GM19023 (cell line): ENCODE results near the gene GABRG3.

Experiments used
- ATAC-seq: cut with Tn5 transposase; IDR thresholded peaks from one replicate; pipeline ENCODE4 v1.9.1; 2021; ENCODE audit warnings: mild to moderate bottlenecking, moderate library complexity; ENCODE audit not compliant: unreplicated experiment

Gene GABRG3

DNA sequence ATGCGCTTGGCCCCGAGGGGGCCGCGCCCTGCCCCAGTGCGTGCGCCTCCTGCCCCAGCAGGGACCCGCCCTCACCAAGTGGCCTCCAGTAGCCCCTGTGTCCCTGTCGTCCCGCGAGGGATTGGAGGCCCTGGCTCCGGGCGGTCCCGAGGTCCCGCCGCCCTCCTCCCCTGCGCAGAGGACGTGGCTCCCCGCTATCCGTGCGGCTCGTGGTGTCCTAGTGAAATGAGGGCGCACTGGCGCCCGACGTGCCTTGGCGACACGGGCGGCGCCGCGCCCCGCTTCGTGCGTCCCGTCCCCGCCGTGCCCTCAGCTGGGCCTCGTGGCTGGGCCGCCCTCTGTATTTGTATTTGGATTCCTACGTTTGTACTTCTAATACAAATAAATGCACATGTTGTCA, 570.6 kb downstream of the GABRG3 start:
- ATAC-seq = no peak

DNA sequence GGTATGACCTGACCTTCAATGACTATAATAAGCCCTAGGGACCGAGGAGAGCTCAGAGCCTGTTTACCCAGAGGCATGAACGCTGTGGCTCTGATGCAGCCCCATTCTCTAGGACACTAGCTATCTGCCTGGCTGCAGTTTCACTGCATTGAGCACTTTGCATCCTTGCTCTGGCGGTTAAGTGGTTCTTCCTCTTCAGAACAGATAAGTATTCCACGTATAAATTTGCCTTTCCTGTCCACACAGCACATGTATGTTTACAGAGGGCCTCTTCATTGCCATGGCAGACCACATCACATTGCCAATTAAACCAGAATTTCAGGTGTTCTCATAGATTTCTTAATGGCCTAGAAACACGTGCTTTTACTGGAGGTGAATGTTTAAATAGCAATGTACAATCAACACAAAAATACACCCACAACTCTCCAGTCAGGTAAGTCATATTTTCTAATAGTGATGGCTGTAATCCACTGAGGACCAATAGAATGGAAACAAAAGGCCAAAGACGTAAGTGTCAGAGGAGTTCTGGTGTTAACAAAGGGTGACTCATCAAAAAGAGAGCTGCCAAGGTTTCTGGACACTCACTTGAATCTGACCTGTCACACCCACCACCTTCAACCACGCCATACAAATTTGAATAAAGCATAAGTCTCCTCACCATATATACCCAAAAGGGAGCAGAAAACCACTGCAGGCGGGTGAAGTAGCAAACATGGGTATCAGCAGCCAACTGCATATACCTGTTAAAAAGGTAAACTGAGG, 574.7 kb downstream of the GABRG3 start:
- no peak for ATAC-seq

DNA sequence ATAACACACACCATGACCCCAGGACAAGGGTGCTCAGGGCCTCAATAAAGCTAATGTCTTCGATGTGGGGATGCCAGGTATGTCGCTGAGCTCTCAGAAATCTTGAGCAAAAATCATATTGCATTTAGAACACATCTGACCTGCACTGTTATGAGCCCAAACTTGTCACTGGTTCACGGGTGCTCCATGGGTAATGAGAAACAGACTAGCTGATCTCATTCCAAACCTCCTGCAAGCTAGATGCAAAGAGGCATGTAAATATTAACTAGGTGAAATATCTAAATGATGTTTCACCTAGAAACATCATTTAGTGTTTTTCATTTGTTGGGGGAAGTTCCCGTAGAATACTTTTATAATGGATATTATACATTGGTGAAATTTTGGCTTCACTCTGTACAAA, 578.8 kb downstream of the GABRG3 start:
- no peak for ATAC-seq

DNA sequence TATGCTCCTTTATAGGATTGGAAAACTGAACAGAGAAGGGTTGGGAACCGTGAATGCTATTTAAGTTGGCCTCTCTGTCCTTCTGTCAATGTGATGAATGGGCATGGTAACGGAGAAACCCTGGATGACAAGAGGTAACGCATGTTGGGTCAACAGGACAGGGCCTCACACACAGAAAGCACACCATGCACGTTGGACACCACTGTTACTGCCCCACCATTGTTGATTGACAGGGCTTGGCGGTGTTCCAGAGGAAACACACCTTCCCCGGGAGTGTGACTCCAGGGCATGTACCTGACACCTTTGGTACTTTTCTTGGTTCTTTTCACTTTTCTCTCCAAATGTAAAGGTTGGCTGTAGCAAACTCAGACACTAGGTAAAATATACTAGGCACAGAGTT, 579.7 kb downstream of the GABRG3 start:
- ATAC-seq = no peak

DNA sequence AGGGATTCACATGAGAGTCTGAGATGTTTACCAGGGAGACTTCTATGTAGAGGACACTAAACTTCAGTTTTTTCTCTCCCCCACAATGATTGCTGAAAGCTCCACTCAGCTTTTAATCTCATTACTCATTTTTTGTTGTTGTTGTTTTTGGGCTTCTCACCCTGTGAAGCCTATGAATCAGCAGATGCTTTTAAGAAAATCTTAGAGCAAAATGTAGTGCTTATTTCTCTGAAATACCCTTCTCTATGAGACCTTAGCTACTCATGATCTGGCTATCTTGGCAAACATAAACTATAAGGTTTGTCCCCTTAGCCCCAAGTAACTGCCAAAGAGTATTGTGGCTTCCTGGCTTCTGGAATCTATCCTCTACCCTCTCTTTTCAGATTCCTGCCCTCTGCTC, 590.8 kb downstream of the GABRG3 start:
- no peak for ATAC-seq

DNA sequence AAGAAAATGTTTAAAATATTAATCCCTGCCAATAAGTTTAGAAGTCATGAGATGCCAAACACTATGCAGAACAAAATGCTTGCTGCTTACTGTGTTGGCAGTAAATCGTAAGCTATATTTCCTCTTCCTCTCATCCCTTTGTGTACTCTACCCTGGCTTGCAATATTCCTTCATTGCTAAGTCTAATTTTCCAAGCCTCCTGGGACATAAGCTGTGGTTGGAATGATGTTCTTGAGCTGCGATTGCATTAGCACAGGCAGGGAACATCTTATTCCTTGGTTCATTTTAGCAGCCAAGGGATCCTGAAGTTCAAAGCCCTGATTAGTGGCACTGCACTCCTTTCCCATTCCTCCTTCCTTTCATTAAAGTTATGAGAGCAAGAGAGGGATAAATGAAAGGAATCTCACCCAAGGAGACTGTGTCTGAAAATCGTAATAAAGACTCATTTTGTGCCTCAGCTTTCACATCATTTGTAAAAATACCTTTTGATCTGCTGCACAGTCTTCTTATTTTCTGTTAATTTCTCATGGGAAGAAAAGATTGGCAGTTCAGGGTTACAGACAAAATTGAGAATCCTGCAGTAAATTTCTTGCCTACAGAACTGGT, 592.9 kb downstream of the GABRG3 start:
- ATAC-seq = no peak

DNA sequence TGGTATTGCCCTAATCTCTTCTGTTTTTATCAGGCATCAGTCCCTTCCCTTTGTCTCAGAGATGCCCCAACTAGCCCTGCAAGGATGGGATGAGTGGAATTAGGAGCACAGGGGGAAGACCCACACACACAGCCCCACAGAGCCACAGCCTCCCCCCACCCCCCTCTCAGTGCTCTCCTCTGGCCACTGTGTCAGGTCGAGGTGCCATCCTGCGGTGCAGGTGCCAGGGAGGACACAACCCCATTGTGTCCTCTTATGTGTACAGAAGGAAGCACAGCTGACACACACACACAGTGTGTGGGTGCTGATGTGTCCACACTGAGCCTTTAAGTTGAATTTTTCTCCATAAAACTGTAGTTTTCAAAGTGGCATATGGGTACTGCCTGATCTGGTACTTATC, 593.7 kb downstream of the GABRG3 start:
- no peak for ATAC-seq

DNA sequence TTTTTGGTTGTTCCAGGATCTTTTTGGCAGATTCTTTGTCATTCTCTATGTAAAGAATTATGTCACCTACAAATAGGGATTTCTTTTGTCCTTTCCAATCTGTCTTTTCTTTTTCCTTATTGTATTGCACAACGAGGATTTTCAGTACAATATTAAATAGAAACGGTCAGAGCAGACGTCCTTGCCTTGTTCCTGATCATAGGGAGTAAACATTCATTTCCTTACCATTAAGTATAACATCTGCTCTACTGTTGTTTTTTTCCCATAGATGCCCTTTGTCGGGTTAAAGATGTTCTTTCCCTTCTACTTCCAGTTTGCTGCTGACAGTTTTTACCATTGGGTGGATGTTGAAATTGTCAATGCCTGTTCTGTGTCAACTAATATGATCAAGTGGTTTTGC, 599.8 kb downstream of the GABRG3 start:
- no peak for ATAC-seq

DNA sequence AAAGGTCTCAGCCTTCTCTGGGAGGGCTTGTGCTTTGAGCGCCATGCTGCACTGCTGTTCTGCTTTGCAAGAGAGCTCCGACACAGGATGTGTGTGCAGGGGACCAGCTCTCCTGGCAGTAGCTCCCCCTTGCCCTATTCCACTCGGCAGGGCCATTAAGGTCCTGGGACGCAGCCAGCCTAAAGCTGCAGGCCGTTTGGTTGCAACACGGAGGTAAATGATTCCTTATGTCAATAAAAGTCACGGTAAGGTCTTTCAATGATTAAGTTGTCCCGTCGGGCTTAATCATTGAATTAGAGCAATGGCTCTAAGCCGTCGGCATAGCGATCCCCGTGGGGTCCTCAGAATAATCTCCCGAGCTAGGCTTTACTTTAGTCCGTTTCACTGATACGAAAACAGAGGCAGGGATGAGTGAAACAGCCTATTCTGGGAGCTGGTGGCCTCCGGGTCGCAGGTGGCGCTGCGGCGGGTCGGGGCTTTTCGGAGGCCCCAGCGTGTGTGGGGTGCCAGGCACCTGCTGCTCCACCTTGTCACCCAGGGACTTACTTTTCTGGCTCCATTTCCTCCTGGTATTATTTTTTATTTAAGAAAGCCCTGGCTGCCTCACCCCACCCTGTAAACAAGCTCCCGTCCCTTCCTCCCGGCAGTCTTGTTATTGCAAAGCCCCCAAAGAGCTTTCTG, 603.0 kb downstream of the GABRG3 start:
- no peak for ATAC-seq

DNA sequence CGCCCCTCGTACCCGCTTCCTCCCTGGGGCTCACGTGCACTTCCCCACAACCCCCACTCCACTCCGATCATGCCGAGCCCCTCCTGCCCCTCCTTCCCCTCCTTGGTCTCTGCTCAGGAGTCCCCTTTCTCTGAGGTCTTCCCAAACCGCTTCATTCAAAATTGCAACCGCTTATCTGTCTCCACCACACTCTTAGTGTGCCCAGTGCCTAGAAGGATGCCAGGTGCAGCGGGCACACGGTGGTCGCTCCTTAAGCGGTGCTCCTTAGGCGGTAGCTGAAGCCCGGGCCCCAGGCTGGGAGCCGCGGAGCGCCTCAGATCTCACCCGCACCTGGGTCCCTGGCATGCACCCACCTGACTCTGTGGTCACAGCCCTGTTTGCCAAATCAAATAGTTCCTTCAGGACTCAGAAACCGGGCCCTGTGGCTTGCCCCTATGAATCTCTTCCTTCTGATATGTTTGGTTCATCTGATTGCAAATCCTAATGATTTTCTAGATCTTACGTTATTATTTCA, 603.6 kb downstream of the GABRG3 start:
- ATAC-seq = no peak

DNA sequence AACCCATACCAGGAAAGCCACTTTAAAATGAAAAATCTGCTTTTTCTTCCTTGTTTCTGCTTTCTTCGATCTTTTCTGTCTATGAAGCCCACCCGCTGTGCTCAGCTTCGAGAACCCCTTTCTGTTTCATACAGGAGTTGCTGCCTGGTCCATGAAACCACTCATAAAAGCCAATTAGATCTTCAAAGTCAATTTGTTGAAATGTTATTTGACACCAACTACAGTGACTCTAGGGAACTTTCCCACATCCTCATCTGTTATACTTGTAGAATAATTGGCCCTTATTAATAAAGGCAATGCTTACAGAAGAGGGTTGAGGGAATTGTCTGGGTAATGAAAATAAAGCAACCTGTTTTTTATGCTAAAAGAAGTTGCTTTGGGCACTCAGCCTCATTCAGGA, 604.5 kb downstream of the GABRG3 start:
- no peak for ATAC-seq

DNA sequence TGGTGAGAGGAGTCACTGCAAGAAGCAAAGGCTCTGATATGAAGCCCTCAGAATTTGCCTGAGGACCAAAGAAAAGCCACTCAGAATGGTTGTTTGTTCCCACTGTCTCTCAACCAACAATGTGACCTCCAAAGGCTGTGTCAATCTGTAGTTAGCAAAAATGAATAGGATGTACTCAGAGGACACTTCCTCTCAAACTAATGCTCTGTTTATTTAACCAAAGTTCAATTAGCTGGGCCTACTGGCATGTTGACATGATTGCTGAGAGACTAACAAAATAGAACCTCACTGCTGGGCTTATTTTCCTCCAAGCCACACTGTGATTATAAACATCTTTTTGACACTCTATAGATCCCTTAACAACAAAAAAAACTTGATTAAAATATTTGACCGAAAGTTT, 605.6 kb downstream of the GABRG3 start:
- ATAC-seq = no peak

DNA sequence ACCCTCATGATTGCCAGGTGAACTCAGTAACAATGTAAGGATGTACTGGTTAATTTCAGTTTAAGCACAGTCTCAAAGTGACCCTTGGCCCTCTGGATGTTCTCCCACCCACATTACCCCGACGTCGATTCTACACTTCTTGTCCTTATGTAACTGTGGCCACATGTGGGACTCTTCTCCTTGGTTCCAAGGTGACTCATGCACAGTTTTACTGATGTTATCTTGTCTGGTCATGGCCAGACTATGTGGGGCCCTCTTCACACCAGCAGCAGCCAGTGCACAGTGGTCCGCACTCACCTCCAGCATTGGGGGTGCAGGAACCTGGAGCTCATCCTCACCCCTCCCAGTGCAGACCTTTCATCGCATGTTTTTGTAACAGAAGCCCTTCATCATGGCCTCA, 608.8 kb downstream of the GABRG3 start:
- ATAC-seq = no peak

DNA sequence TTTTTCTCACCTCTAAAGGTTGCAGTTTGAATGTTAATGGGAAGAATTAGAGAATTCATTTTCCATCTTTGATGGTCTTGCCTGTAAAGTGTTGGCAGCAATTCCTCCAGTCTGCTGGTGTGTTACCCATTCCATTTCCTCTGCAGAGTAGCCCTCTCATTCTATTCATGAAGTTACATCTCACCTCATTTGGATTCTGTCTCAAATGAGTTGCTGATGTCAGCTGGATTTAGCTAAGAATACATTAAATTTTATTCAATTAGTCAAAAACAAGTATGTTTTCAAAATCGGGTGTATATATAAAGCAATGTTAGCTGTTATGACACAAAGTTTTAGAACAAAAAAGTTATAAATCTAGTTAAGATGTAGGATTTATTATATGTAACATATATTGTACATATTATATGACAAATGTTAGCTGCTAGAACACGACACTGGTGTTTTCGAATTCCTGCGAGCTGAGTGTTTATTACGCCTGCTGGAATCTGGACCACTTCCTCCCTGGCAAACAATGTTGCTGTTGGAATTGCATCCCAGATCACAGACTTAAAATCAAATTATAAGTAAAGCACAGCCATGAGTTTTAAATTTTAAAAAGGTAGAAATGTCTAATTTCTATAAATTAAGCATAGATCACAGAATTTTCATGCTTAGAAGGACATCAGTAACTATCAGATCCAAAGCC, 611.9 kb downstream of the GABRG3 start:
- no peak for ATAC-seq

DNA sequence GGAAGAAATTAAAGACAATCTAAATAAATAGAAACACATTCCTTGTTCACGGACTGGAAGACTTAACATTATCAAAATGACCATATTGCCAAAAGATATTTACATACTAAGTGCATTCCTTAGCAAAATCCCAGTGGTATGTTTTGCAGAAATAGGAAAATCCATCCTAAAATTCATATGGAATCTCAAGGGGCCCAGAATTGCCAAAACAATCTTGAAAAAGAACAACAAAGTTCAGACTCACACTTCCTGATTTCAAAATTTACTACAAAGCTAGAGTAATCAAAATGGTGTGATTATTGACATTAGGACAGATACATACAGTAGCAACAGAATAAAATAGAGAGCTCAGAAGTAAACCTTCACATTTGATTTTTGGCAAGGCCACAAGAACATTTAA, 612.7 kb downstream of the GABRG3 start:
- ATAC-seq = no peak

DNA sequence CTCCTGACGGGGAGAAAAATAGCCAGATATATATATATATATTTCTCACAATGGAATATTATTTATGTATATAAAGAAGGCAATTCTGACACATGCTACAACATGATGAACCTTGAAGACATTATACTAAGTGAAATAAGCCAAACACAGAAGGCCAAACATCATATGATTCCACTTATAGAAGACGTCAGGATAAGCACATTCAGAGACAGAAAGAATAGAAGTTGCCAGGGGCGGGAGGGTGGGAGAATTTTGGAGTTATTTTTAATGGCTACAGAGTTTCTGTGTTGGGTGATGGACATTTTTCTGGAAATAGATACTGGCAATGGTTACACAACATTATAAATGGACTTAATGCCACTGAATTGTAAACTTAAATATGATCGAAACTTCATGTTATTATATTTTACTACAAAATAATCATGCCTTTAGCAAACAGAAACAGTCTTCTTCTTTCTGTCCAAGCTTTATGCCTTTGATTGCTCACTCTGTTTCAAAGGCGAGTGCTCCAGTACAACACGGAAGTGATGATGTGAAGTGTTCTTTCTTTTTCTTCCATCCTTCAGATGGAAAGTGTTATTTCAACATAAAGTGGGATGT, 614.2 kb downstream of the GABRG3 start:
- ATAC-seq = no peak

DNA sequence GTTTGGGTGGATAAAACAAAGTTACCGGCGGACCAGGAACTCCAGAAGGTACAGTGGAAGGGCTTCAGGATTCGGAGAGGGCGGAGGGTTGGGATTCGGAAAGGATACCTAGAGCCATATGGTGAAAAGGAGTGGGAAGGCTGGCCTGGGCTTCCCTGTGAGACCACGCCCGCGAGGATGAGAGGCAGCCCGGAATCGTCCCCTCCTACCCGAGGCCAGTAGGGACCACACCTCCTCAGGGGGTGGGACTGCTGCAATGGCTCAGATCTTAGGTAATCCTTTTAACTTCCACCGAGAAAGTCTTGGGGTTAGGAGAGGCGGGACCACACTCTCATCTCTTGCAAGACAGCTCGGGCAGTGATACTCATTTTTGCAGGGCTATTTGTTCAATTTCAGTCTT, 616.8 kb downstream of the GABRG3 start:
- no peak for ATAC-seq

DNA sequence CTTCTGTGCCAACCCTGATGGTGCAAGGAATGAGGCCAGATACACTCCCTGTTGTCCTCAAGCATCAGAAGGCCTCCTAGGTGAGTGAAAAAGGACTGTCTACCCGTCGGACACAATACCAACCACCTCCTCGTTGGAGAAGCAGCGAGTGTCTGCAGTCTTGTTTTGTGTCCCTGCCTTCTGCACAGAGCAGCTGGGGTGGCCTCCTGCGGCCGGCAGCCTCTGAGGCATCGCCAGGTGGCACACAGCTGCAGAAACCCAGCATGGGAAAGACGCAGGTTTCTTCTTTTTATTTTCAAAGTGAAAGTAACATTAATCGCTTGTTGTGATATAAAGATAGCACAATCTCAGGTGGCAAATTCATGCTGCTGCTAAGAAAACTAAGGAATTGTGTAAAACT, 618.3 kb downstream of the GABRG3 start:
- ATAC-seq = no peak

DNA sequence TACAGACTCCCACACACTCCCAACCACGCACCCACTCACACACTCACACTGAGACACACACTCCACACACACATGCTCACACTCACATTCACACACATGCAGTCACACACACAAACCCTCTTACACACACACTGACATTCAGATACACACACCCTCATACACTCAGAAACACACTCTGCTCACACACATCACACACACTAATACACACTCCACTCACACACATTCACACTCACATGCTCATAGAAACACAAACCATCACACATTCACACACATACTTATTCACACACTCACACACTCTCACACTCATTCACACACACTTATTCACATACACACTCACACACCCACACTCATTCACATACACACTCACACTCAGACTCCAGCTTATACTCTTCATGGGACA, 618.8 kb downstream of the GABRG3 start:
- ATAC-seq = no peak
